Measurements from ENCODE around the gene SOX4. TPM values are rescaled to one million over a fixed set of nuclear protein-coding genes. Genes with fewer than 3 reads are reported as not detected.
A peak's percentile ranks its signal among the peaks of the same experiment; 100 is the strongest.

The SOX4 gene
- polyA plus RNA-seq, 1 donor (not counting 4 experiments of a cell fraction or from before 2014, with no cell fraction given) = 16.3 TPM

DNA sequence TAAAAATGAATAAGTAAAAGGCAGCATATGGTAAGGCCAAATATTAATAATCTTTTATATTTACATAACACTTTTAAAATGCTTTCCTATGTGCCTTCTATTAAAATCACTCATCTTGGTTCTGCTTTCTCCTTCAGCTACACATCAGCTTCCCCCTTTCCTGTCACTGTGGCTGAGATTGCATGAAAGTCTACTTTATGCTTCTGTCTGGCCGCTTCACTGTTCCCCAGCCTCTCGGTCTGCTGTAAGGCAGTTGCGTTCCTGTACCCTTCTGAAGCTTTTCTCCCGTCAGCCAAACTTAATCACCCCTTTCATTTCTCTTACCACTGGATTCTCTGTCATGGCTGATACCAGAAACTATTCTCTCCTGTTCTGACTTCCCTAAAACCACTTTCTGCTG lies 34.6 kb downstream of the SOX4 start:
- Histone ChIP-seq H3K4me2 (ENCODE audit: control insufficient read depth, extremely low read depth, insufficient read depth, low read depth, low read length) (no peak overlapping the region), H3K9ac (ENCODE audit: control insufficient read depth, extremely low read depth, insufficient read depth, low read length) (no peak overlapping the region), H3K27ac (ENCODE audit: control insufficient read depth, insufficient read depth, low read length) (no peak overlapping the region), H3K9me1 (ENCODE audit: control insufficient read depth, extremely low read depth, insufficient read depth, low read length) (no peaks in the 10 kb centered on the region), H4K20me1 (ENCODE audit: control insufficient read depth, extremely low read depth, insufficient read depth, low read length) (no peaks in the 10 kb centered on the region), H3K27me3 (ENCODE audit: control insufficient read depth, extremely low read depth, insufficient read depth, low read length) (no peaks in the 10 kb centered on the region), H3K79me2 (ENCODE audit: control insufficient read depth, insufficient read depth, low read length) (no peaks in the 10 kb centered on the region), H3K4me3 (ENCODE audit: control insufficient read depth in 2 of 3, extremely low read depth in 1 of 3, insufficient read depth in 2 of 3, low read depth in 1 of 3, low read length in 3 of 3) (no peak overlapping the region), H3K9me3 (ENCODE audit: control insufficient read depth, low read depth, low read length) (no peaks in the 10 kb centered on the region), H2AFZ (ENCODE audit: control insufficient read depth, low read length) (no peak overlapping the region), H3K36me3 (ENCODE audit: control insufficient read depth in 2 of 2, extremely low read depth in 1 of 2, insufficient read depth in 2 of 2, low read length in 2 of 2) (no peaks in the 10 kb centered on the region), H3K4me1 (ENCODE audit: control insufficient read depth, extremely low read depth, insufficient read depth, low read length) (no peaks in the 10 kb centered on the region)
- DNase-seq (ENCODE audit: low read depth, low spot score) (no peak), FAIRE-seq (no peak)
- TF ChIP-seq, protein P1, sequence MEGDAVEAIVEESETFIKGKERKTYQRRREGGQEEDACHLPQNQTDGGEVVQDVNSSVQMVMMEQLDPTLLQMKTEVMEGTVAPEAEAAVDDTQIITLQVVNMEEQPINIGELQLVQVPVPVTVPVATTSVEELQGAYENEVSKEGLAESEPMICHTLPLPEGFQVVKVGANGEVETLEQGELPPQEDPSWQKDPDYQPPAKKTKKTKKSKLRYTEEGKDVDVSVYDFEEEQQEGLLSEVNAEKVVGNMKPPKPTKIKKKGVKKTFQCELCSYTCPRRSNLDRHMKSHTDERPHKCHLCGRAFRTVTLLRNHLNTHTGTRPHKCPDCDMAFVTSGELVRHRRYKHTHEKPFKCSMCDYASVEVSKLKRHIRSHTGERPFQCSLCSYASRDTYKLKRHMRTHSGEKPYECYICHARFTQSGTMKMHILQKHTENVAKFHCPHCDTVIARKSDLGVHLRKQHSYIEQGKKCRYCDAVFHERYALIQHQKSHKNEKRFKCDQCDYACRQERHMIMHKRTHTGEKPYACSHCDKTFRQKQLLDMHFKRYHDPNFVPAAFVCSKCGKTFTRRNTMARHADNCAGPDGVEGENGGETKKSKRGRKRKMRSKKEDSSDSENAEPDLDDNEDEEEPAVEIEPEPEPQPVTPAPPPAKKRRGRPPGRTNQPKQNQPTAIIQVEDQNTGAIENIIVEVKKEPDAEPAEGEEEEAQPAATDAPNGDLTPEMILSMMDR (optimal IDR thresholded peaks at IDR 0.05 in 1 of 3, IDR thresholded peaks at IDR 0.05 in 1 of 3, conservative IDR thresholded peaks at IDR 0.05 in 1 of 3; ENCODE audit: extremely low read depth in 1 of 3, insufficient read depth in 2 of 3, low read length in 3 of 3) = no peak
- TF ChIP-seq EZH2 (IDR thresholded peaks at IDR 0.05; ENCODE audit: low read length) = no peak
- dilution Hi-C loops (cut with MboI; ENCODE audit: extremely low pct_ligation_motif_present, low sequenced_read_pairs) = no loop called here

DNA sequence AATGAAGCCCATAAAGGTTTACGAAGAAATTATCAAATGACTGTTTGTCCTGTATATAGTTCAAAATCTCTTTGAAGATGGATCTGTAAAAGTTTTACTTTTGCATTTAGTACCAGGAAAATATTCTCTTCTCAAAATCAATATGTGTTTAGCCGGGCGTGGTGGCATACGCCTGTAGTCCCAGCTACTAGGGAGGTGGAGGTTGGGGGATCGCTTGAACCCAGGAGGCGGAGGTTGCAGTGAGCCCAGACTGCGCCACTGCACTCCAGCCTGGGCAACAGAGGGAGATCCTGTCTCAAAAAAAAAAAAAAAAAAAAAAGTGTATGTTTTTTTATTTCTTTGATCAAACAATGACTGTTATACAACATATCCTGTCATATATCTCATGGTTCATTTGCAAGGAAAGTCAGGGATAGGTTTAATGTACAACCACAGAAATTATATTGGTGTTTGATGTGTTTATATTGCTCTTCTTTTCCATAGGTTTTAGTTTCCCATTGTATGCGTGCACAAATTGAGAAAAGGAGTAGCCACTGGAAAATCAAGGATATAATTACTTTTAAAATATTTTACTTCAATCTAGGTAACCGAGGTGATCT lies 40.1 kb downstream of the SOX4 start:
- Histone ChIP-seq H3K9me3 (ENCODE audit: control insufficient read depth, low read depth, low read length) (no peaks in the 10 kb centered on the region), H3K4me1 (ENCODE audit: control insufficient read depth, extremely low read depth, insufficient read depth, low read length) (peaks cover 13% of the 10 kb centered on the region), H3K4me2 (ENCODE audit: control insufficient read depth, extremely low read depth, insufficient read depth, low read depth, low read length) (no peak overlapping the region), H3K79me2 (ENCODE audit: control insufficient read depth, insufficient read depth, low read length) (no peaks in the 10 kb centered on the region), H3K9ac (ENCODE audit: control insufficient read depth, extremely low read depth, insufficient read depth, low read length) (no peak overlapping the region), H3K9me1 (ENCODE audit: control insufficient read depth, extremely low read depth, insufficient read depth, low read length) (no peaks in the 10 kb centered on the region), H2AFZ (ENCODE audit: control insufficient read depth, low read length) (peak overlapping the region; percentile 3), H3K4me3 (ENCODE audit: control insufficient read depth in 2 of 3, extremely low read depth in 1 of 3, insufficient read depth in 2 of 3, low read depth in 1 of 3, low read length in 3 of 3) (no peak overlapping the region), H3K36me3 (ENCODE audit: control insufficient read depth in 2 of 2, extremely low read depth in 1 of 2, insufficient read depth in 2 of 2, low read length in 2 of 2) (no peaks in the 10 kb centered on the region), H4K20me1 (ENCODE audit: control insufficient read depth, extremely low read depth, insufficient read depth, low read length) (no peaks in the 10 kb centered on the region), H3K27me3 (ENCODE audit: control insufficient read depth, extremely low read depth, insufficient read depth, low read length) (no peaks in the 10 kb centered on the region), H3K27ac (ENCODE audit: control insufficient read depth, insufficient read depth, low read length) (peak overlapping the region; percentile 70)
- FAIRE-seq (no peak), DNase-seq (ENCODE audit: low read depth, low spot score) (no peak)
- no peak for TF ChIP-seq EZH2 (IDR thresholded peaks at IDR 0.05; ENCODE audit: low read length)
- TF ChIP-seq, protein P1 (optimal IDR thresholded peaks at IDR 0.05 in 1 of 3, IDR thresholded peaks at IDR 0.05 in 1 of 3, conservative IDR thresholded peaks at IDR 0.05 in 1 of 3; ENCODE audit: extremely low read depth in 1 of 3, insufficient read depth in 2 of 3, low read length in 3 of 3) = no peak
- dilution Hi-C loops (cut with MboI; ENCODE audit: extremely low pct_ligation_motif_present, low sequenced_read_pairs) = no loop called here
